Gastrocnemius medialis (tissue), 4 donors: ENCODE results near the gene CEP170B.

Experiments
- CTCF ChIP-seq, 5 experiments: fragments of 450-650 bp in 3 of 5; fragments of 200-600 bp in 2 of 5; sonication (generic) in 2 of 5; IDR thresholded peaks in 4 of 5; conservative IDR thresholded peaks in 1 of 5; 1 replicate in 4 of 5; 2 replicates in 1 of 5; pipeline ENCODE4 v1.5.1; 2016 to 2019; ENCODE audit warnings: antibody characterized with exemption in 5 of 5, mild to moderate bottlenecking in 3 of 5, moderate library complexity in 3 of 5
- POLR2A ChIP-seq, 2 donors: fragments of 450-650 bp; IDR thresholded peaks; one replicate each; pipeline ENCODE4 v1.6.1; 2017; ENCODE audit warnings: antibody characterized with exemption in 2 of 2, mild to moderate bottlenecking in 2 of 2, moderate library complexity in 2 of 2

DNA sequence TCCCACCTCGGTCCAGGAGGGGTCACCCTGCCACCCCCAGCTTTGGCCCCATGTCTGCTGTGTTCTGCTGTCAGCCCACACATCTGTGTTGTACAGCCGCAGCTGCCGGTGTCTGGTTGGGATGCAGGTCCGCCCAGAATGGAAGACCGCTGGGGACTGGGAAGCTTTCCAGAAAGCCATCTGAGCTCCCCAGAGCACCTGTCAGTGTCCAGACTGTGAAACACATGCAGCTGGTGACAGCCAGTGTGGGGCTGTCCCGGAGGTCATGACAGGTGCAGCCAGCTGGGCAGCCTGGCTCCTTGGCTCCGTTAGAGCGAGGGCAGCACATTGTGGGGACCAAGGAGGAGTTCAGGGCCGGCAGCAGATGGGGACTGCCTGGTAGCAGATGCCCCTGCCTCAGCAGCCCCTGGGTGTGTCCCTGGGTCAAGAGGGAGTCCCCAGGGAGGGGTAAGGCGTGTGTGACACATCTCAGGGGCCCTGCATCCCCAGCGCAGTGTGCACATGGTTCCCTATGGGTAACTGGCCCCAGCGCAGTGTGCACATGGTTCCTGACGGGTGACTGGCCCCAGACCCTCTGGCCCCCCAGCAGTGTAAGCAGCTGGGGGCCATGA lies 16.4 kb downstream of the CEP170B start:
- TF ChIP-seq CTCF (IDR thresholded peaks at IDR 0.05 in 4 of 5, conservative IDR thresholded peaks at IDR 0.05 in 1 of 5) (no peak), POLR2A (IDR thresholded peaks at IDR 0.05) (no peak)
